ENCODE data around the gene MAP3K20. TPM values are rescaled to one million over a fixed set of nuclear protein-coding genes. Genes with fewer than 3 reads are reported as not detected.

The MAP3K20 gene
- total and polyA plus RNA-seq, 2 experiments from 2014 or later = 7.6 to 9.6 TPM

DNA sequence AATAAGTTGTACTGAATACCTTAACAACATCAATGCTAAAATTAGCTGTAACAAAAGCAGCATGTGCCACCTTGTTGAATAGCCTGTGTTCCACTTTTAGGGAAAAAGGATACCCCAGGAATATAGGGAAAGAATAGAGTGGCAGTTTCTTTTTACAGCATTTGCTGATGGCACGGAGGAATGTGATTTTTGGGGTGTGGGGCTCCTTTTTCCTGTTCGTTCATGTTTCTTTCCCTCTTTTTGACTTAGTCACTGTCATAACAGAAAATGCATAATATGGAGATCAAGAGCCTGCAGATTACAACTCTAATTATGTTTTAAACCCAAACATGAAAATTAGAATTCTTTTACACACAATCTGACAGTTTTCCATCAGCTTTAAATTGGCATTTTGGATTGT, 60.4 kb downstream of the MAP3K20 start:
- ATAC-seq = no peak

DNA sequence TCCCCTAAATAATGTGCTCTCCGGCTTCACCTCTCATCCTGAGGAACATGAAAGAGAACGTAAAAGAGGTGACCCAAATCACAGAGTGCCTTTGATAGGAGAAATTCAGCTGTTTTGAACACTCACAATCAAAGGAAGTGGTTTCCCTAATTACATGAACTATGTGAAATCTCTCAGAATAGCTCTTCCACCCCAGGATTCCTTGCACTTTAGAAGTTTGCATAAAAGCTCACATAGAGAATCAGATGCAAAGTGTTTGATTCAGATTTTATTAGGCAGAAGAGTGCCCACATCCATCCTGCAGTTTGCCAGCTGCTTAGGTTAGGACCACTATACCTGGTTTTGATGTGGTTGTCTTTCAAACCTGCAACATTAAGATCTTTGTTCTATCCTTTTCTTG, 61.0 kb downstream of the MAP3K20 start:
- ATAC-seq = no peak
- Histone ChIP-seq H3K4me3 (no peak overlapping the region), H3K27ac (ENCODE audit: low read depth) (no peak overlapping the region), H3K9me2 (ENCODE audit: insufficient read depth) (no peaks in the 10 kb centered on the region), H2AFZ (no peak overlapping the region), H3K79me2 (replicated peaks; ENCODE audit: insufficient read depth) (no peaks in the 10 kb centered on the region), H3K27me3 (ENCODE audit: insufficient read depth) (no peaks in the 10 kb centered on the region), H3K36me3 (ENCODE audit: insufficient read depth) (no peaks in the 10 kb centered on the region), H3F3A (replicated peaks; ENCODE audit: low read depth) (no peaks in the 10 kb centered on the region), H4K20me1 (replicated peaks; ENCODE audit: insufficient read depth) (no peaks in the 10 kb centered on the region), H3K4me2 (peak overlapping the region; percentile 34; the same call in 1 of the 2 replicates), H3K4me1 (ENCODE audit: insufficient read depth) (peaks cover 26% of the 10 kb centered on the region)
- peaks cover 41% of the 10 kb centered on the region for H3K4me1 Mint-ChIP-seq
- H3K36me3 Mint-ChIP-seq (ENCODE audit: low read depth) = peaks cover 17% of the 10 kb centered on the region
- H3K4me3 Mint-ChIP-seq = no peak overlapping the region
- H3K9me3 Mint-ChIP-seq = peaks cover 6% of the 10 kb centered on the region
- peak overlapping the region; percentile 17; the same call in 1 of the 2 replicates for H3K27ac Mint-ChIP-seq
- DNase-seq (ENCODE audit: low spot score) = no peak
- no peaks in the 10 kb centered on the region for H3K27me3 Mint-ChIP-seq (ENCODE audit: insufficient read depth, low read depth, poor library complexity)
- no peak for TF ChIP-seq STAT1 (IDR thresholded peaks at IDR 0.05; ENCODE audit: unreplicated experiment)
- TF ChIP-seq CREB1 (CRISPR knock-in tag; IDR thresholded peaks at IDR 0.05; ENCODE audit: low read depth) = no peak
- no peak for TF ChIP-seq NANOG (IDR thresholded peaks at IDR 0.05; ENCODE audit: borderline replicate concordance)
- TF ChIP-seq, protein P1, sequence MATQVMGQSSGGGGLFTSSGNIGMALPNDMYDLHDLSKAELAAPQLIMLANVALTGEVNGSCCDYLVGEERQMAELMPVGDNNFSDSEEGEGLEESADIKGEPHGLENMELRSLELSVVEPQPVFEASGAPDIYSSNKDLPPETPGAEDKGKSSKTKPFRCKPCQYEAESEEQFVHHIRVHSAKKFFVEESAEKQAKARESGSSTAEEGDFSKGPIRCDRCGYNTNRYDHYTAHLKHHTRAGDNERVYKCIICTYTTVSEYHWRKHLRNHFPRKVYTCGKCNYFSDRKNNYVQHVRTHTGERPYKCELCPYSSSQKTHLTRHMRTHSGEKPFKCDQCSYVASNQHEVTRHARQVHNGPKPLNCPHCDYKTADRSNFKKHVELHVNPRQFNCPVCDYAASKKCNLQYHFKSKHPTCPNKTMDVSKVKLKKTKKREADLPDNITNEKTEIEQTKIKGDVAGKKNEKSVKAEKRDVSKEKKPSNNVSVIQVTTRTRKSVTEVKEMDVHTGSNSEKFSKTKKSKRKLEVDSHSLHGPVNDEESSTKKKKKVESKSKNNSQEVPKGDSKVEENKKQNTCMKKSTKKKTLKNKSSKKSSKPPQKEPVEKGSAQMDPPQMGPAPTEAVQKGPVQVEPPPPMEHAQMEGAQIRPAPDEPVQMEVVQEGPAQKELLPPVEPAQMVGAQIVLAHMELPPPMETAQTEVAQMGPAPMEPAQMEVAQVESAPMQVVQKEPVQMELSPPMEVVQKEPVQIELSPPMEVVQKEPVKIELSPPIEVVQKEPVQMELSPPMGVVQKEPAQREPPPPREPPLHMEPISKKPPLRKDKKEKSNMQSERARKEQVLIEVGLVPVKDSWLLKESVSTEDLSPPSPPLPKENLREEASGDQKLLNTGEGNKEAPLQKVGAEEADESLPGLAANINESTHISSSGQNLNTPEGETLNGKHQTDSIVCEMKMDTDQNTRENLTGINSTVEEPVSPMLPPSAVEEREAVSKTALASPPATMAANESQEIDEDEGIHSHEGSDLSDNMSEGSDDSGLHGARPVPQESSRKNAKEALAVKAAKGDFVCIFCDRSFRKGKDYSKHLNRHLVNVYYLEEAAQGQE (IDR thresholded peaks at IDR 0.05; ENCODE audit: unreplicated experiment) = no peak

More for the DNA sequence above, 60.4 kb downstream of the MAP3K20 start:
- TF ChIP-seq ZNF114 (CRISPR knock-in tag; IDR thresholded peaks at IDR 0.05) = no peak
- TF ChIP-seq JUNB (IDR thresholded peaks at IDR 0.05; ENCODE audit: unreplicated experiment) = no peak
- TF ChIP-seq EZH2 (IDR thresholded peaks at IDR 0.05; ENCODE audit: low read depth, unreplicated experiment) = no peak
- TF ChIP-seq ZNF331 (CRISPR knock-in tag; IDR thresholded peaks at IDR 0.05; ENCODE audit: low read depth) = no peak
- TF ChIP-seq POLR2AphosphoS5 (IDR thresholded peaks at IDR 0.05; ENCODE audit: low read depth) = no peak
- TF ChIP-seq, protein P1 (IDR thresholded peaks at IDR 0.05; ENCODE audit: unreplicated experiment) = no peak
- H3K36me3 Mint-ChIP-seq (ENCODE audit: low read depth) = peaks cover 11% of the 10 kb centered on the region
- H3K4me1 Mint-ChIP-seq = peaks cover 44% of the 10 kb centered on the region
- Histone ChIP-seq H4K20me1 (replicated peaks; ENCODE audit: insufficient read depth) (no peaks in the 10 kb centered on the region), H3K4me2 (peak overlapping the region; percentile 34; the same call in 1 of the 2 replicates), H2AFZ (no peak overlapping the region), H3F3A (replicated peaks; ENCODE audit: low read depth) (no peaks in the 10 kb centered on the region), H3K9me2 (ENCODE audit: insufficient read depth) (no peaks in the 10 kb centered on the region), H3K27me3 (ENCODE audit: insufficient read depth) (no peaks in the 10 kb centered on the region), H3K4me1 (ENCODE audit: insufficient read depth) (peaks cover 26% of the 10 kb centered on the region), H3K79me2 (replicated peaks; ENCODE audit: insufficient read depth) (no peaks in the 10 kb centered on the region), H3K36me3 (ENCODE audit: insufficient read depth) (no peaks in the 10 kb centered on the region), H3K4me3 (no peak overlapping the region), H3K27ac (ENCODE audit: low read depth) (no peak overlapping the region)
- H3K4me3 Mint-ChIP-seq = no peak overlapping the region
- peak overlapping the region; percentile 17; the same call in 1 of the 2 replicates for H3K27ac Mint-ChIP-seq
- H3K9me3 Mint-ChIP-seq = peaks cover under 1% of the 10 kb centered on the region
- no peaks in the 10 kb centered on the region for H3K27me3 Mint-ChIP-seq (ENCODE audit: insufficient read depth, low read depth, poor library complexity)
- no peak for DNase-seq (ENCODE audit: low spot score)
